PC-3 (cell line): ENCODE data around the gene TSPAN4. TPM values are rescaled to one million over a fixed set of nuclear protein-coding genes. Genes with fewer than 3 reads are reported as not detected.

Experiments
- ATAC-seq: fragments of 200-7000 bp; cut with Tn5 transposase; 2 replicates; pipeline ENCODE4 v1.9.1; 2020; ENCODE audit warnings: mild to moderate bottlenecking, moderate library complexity
- BruUV-seq: library from RNA; stranded (reverse); fragments of 400-500 nt; replicated peaks from 2 replicates; lab custom pipeline; 2021; lab: Mats Ljungman, UMichigan
- CTCF ChIA-PET: fragments of 300-600 bp; sonication (Branson Sonifier 250); formaldehyde crosslinking; loops from one replicate; lab custom pipeline; 2022; ENCODE audit warnings: antibody characterized with exemption; lab: Charles Lee
- POLR2A ChIA-PET: fragments of 300-600 bp; sonication (Branson Sonifier 250); formaldehyde crosslinking; loops from one replicate; lab custom pipeline; 2022; ENCODE audit warnings: antibody characterized with exemption; ENCODE audit not compliant: unreplicated experiment; lab: Charles Lee
- DNase-seq: peaks from one replicate; pipeline ENCODE4 v3.0.0-alpha.2; 2015
- H2AFZ ChIP-seq: fragments of 300-600 bp; sonication (generic); 2 replicates; pipeline ENCODE4 v1.6.0; 2016; ENCODE audit warnings: antibody characterized with exemption, low read length
- H3F3A ChIP-seq: fragments of 300-600 bp; sonication (generic); one replicate; pipeline ENCODE4 v1.6.0; 2017; ENCODE audit warnings: antibody characterized with exemption, low read length, control low read depth, mild to moderate bottlenecking; ENCODE audit not compliant: unreplicated experiment
- H3K27ac ChIP-seq: fragments of 300-600 bp; sonication (generic); 2 replicates; pipeline ENCODE4 v1.5.1; 2016; ENCODE audit warnings: mild to moderate bottlenecking, low read length
- H3K27me3 ChIP-seq: fragments of 300-600 bp; sonication (generic); 2 replicates; pipeline ENCODE4 v1.6.1; 2016; ENCODE audit warnings: low read length, mixed read lengths
- H3K36me3 ChIP-seq: fragments of 300-600 bp; sonication (generic); 2 replicates; pipeline ENCODE4 v1.6.1; 2016; ENCODE audit warnings: low read depth, mixed run types, low read length, mixed read lengths
- H3K4me1 ChIP-seq: fragments of 300-600 bp; sonication (generic); 2 replicates; pipeline ENCODE4 v1.5.1; 2016; ENCODE audit warnings: low read length; ENCODE audit not compliant: insufficient read depth
- H3K4me2 ChIP-seq: fragments of 300-600 bp; sonication (generic); 2 replicates; pipeline ENCODE4 v1.6.0; 2016; ENCODE audit warnings: low read length
- H3K4me3 ChIP-seq: fragments of 300-600 bp; sonication (generic); 2 replicates; pipeline ENCODE4 v1.5.1; 2016; ENCODE audit warnings: mild to moderate bottlenecking, low read length, mixed read lengths
- H3K79me2 ChIP-seq: fragments of 300-600 bp; sonication (generic); 2 replicates; pipeline ENCODE4 v1.6.1; 2017; ENCODE audit warnings: low read length, mixed read lengths
- H3K9ac ChIP-seq: fragments of 300-600 bp; sonication (generic); 2 replicates; pipeline ENCODE4 v1.6.0; 2016; ENCODE audit warnings: mild to moderate bottlenecking, low read length
- H3K9me2 ChIP-seq: fragments of 300-600 bp; sonication (generic); replicated peaks from 2 replicates; pipeline ENCODE4 v1.6.1; 2016; ENCODE audit warnings: mixed run types, low read length, mixed read lengths
- H3K9me3 ChIP-seq: fragments of 300-600 bp; sonication (generic); 2 replicates; pipeline ENCODE4 v1.6.1; 2016; ENCODE audit warnings: low read length, mixed read lengths
- H4K20me1 ChIP-seq: fragments of 300-600 bp; sonication (generic); 2 replicates; pipeline ENCODE4 v1.6.1; 2016; ENCODE audit warnings: low read length, mixed read lengths
- EZH2 ChIP-seq: fragments of 300-600 bp; sonication (generic); IDR thresholded peaks from one replicate; pipeline ENCODE4 v1.6.1; 2017; ENCODE audit warnings: antibody characterized with exemption, mild to moderate bottlenecking, low read length; ENCODE audit not compliant: unreplicated experiment
- EZH2phosphoT487 ChIP-seq: fragments of 300-600 bp; sonication (generic); IDR thresholded peaks from 2 replicates; pipeline ENCODE4 v1.6.1; 2018; ENCODE audit warnings: mild to moderate bottlenecking, antibody characterized with exemption, low read length, borderline replicate concordance
- intact Hi-C: fragments of 100-400 bp; cut with micrococcal nuclease; formaldehyde crosslinking; loops from 2 replicates; pipeline ENCODE4 v1.9.0; 2023
- total RNA-seq: library from RNA; depleted of rRNA; stranded (reverse); fragments of >200 nt; gene quantifications from 2 replicates; pipeline ENCODE4 v1.2.3, GENCODE V29; 2014
- TF ChIP-seq, protein P1 (sequence below): fragments of 300-600 bp; sonication (generic); conservative IDR thresholded peaks from 2 replicates; pipeline ENCODE4 v1.5.1; 2017; ENCODE audit warnings: antibody characterized with exemption, low read depth, mild to moderate bottlenecking, low read length

Gene TSPAN4
- total RNA-seq, 1 experiment from 2014 or later: 121 TPM

DNA sequence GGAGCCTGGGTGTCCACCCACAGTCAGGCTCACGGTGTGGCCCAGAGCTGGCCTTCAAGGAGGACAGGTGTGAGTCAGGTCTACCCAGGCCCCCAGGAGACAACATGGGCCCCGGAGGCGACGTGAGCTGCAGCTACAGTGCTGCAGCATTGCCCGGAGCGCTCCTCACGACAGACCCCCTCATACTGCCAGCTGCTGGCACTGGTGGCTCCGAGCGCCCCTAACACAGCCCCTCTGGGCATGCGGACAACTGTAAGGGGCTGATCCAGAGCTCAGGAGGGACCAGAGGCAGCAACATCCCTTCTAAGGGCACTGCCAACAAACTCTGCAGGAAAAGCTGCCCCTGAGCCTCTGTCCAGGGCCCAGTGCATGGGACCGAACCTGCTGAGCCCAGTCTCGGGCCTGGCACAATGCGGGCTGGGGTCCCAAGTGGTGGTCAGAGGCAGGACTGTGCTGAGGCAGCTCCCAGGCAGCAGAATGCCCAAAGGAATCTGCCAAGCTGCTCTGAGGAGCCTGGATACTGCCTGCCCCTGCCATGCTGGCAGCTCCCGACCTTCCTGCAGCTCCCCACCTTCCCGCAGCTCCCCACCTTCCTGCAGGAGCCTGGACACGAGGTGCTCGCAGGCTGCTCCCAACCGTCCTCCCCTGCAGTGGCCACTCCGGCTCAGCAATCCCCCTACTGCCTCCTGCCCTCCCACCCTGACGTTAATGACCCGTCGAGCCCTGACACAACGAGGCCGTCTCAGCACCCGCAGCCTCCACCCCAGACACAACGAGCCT lies 52.9 kb downstream of the TSPAN4 start:
- Histone ChIP-seq H3K27me3 (no peaks in the 10 kb centered on the region), H3K4me2 (no peak overlapping the region), H2AFZ (no peak overlapping the region), H3K27ac (no peak overlapping the region), H3K4me1 (no peaks in the 10 kb centered on the region), H3K79me2 (no peaks in the 10 kb centered on the region), H3K9ac (no peak overlapping the region), H3K36me3 (peaks cover 7% of the 10 kb centered on the region; the same call in 1 of the 2 replicates), H4K20me1 (no peaks in the 10 kb centered on the region), H3F3A (no peaks in the 10 kb centered on the region), H3K4me3 (no peak overlapping the region), H3K9me3 (no peaks in the 10 kb centered on the region), H3K9me2 (no peaks in the 10 kb centered on the region)
- no TSS peak for BruUV-seq
- DNase-seq (no peak), ATAC-seq (no peak)
- ChIA-PET POLR2A (no interaction called here), CTCF (no interaction called here)
- intact Hi-C loops: no loop called here
- TF ChIP-seq EZH2phosphoT487: no peak
- TF ChIP-seq, protein P1, sequence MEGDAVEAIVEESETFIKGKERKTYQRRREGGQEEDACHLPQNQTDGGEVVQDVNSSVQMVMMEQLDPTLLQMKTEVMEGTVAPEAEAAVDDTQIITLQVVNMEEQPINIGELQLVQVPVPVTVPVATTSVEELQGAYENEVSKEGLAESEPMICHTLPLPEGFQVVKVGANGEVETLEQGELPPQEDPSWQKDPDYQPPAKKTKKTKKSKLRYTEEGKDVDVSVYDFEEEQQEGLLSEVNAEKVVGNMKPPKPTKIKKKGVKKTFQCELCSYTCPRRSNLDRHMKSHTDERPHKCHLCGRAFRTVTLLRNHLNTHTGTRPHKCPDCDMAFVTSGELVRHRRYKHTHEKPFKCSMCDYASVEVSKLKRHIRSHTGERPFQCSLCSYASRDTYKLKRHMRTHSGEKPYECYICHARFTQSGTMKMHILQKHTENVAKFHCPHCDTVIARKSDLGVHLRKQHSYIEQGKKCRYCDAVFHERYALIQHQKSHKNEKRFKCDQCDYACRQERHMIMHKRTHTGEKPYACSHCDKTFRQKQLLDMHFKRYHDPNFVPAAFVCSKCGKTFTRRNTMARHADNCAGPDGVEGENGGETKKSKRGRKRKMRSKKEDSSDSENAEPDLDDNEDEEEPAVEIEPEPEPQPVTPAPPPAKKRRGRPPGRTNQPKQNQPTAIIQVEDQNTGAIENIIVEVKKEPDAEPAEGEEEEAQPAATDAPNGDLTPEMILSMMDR: no peak
- TF ChIP-seq EZH2: no peak

DNA sequence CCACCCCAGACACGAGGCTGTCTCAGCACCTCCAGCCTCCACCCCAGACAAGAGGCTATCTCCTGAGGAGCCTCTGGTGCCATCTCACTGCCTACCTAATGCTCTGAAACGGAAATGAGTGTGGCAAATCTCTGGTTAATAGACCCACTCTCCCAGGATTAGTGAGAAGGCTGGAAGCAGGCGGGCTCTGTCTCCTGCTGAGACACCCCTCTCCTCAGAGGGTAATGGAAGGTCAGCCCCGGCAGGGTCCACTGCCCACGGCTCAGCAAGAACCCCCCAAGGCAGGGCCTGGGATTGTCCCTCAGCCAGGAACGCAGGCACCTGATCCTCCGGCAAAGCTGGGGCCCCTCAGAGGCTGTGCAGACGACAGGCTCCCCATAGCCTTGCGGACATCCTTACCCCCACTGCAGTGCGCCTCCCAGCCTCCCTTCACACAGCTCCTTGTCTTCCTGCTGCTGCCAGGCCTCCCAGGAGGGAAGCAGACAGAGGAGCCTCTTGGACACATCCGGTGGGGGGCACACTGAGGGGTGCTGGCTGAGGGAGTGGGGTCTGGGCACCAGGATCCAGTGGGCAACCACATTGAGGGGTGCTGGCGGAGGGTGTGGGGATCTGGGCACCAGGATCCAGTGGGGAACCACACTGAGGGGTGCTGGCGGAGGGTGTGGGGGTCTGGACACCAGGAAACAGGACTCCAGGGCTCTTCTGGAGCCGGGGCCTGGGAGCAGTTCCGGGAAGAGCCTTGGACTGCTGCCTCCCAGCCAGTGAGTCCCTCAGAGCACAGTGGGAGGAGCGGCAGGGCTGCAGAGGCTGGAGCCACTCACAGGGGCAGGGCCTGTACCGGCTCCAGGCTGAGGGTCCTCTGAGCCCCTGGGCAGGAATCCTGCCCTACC lies 54.8 kb downstream of the TSPAN4 start:
- ChIA-PET POLR2A (interaction anchor here (0.7 kb wide), 1 partner anchor 157 kb away, joined by 3 read pairs; no protein-coding TSS in a partner anchor), CTCF (interaction anchor here (0.6 kb wide), 1 partner anchor 20 kb away, joined by 6 read pairs; no protein-coding TSS in a partner anchor)
- Histone ChIP-seq H3K4me3 (no peak overlapping the region), H3K27me3 (no peaks in the 10 kb centered on the region), H3K27ac (no peak overlapping the region), H3K9me2 (no peaks in the 10 kb centered on the region), H3K9me3 (no peaks in the 10 kb centered on the region), H3F3A (no peaks in the 10 kb centered on the region), H2AFZ (no peak overlapping the region), H3K4me2 (no peak overlapping the region), H4K20me1 (no peaks in the 10 kb centered on the region), H3K9ac (no peak overlapping the region), H3K79me2 (no peaks in the 10 kb centered on the region), H3K4me1 (no peaks in the 10 kb centered on the region), H3K36me3 (peaks cover 16% of the 10 kb centered on the region; the same call in 1 of the 2 replicates)
- DNase-seq (no peak), ATAC-seq (no peak)
- BruUV-seq: no TSS peak
- intact Hi-C loops: no loop called here
- TF ChIP-seq EZH2: no peak
- TF ChIP-seq, protein P1: no peak
